Measurements from ENCODE around the gene THEMIS. TPM values are rescaled to one million over a fixed set of nuclear protein-coding genes. Genes with fewer than 3 reads are reported as not detected.

The THEMIS gene
- polyA plus RNA-seq, 1 donor (not counting 4 experiments of a cell fraction or from before 2014, with no cell fraction given): not detected

GRCh38 chr6:127710668-127711067 is 190.2 kb downstream of the THEMIS start:
- Histone ChIP-seq H3K4me2 (ENCODE audit: control insufficient read depth, extremely low read depth, insufficient read depth, low read depth, low read length) (no peak overlapping the region), H3K9ac (ENCODE audit: control insufficient read depth, extremely low read depth, insufficient read depth, low read length) (no peak overlapping the region), H3K4me3 (ENCODE audit: control insufficient read depth in 2 of 3, extremely low read depth in 1 of 3, insufficient read depth in 2 of 3, low read depth in 1 of 3, low read length in 3 of 3) (no peak overlapping the region), H2AFZ (ENCODE audit: control insufficient read depth, low read length) (no peak overlapping the region), H3K9me1 (ENCODE audit: control insufficient read depth, extremely low read depth, insufficient read depth, low read length) (no peaks in the 10 kb centered on the region), H3K36me3 (ENCODE audit: control insufficient read depth in 2 of 2, extremely low read depth in 1 of 2, insufficient read depth in 2 of 2, low read length in 2 of 2) (no peaks in the 10 kb centered on the region), H3K27me3 (ENCODE audit: control insufficient read depth, extremely low read depth, insufficient read depth, low read length) (peaks cover 14% of the 10 kb centered on the region), H4K20me1 (ENCODE audit: control insufficient read depth, extremely low read depth, insufficient read depth, low read length) (no peaks in the 10 kb centered on the region), H3K4me1 (ENCODE audit: control insufficient read depth, extremely low read depth, insufficient read depth, low read length) (no peaks in the 10 kb centered on the region), H3K79me2 (ENCODE audit: control insufficient read depth, insufficient read depth, low read length) (no peaks in the 10 kb centered on the region), H3K27ac (ENCODE audit: control insufficient read depth, insufficient read depth, low read length) (no peak overlapping the region), H3K9me3 (ENCODE audit: control insufficient read depth, low read depth, low read length) (no peaks in the 10 kb centered on the region)
- FAIRE-seq (no peak), DNase-seq (ENCODE audit: low read depth, low spot score) (no peak)
- dilution Hi-C loops (cut with MboI; ENCODE audit: extremely low pct_ligation_motif_present, low sequenced_read_pairs): no loop called here
- TF ChIP-seq, protein P1, sequence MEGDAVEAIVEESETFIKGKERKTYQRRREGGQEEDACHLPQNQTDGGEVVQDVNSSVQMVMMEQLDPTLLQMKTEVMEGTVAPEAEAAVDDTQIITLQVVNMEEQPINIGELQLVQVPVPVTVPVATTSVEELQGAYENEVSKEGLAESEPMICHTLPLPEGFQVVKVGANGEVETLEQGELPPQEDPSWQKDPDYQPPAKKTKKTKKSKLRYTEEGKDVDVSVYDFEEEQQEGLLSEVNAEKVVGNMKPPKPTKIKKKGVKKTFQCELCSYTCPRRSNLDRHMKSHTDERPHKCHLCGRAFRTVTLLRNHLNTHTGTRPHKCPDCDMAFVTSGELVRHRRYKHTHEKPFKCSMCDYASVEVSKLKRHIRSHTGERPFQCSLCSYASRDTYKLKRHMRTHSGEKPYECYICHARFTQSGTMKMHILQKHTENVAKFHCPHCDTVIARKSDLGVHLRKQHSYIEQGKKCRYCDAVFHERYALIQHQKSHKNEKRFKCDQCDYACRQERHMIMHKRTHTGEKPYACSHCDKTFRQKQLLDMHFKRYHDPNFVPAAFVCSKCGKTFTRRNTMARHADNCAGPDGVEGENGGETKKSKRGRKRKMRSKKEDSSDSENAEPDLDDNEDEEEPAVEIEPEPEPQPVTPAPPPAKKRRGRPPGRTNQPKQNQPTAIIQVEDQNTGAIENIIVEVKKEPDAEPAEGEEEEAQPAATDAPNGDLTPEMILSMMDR (optimal IDR thresholded peaks at IDR 0.05 in 1 of 3, IDR thresholded peaks at IDR 0.05 in 1 of 3, conservative IDR thresholded peaks at IDR 0.05 in 1 of 3; ENCODE audit: extremely low read depth in 1 of 3, insufficient read depth in 2 of 3, low read length in 3 of 3): no peak
- TF ChIP-seq EZH2 (IDR thresholded peaks at IDR 0.05; ENCODE audit: low read length): no peak

- TF ChIP-seq, protein P1 (optimal IDR thresholded peaks at IDR 0.05 in 1 of 3, IDR thresholded peaks at IDR 0.05 in 1 of 3, conservative IDR thresholded peaks at IDR 0.05 in 1 of 3; ENCODE audit: extremely low read depth in 1 of 3, insufficient read depth in 2 of 3, low read length in 3 of 3): no peak
- no peak for TF ChIP-seq EZH2 (IDR thresholded peaks at IDR 0.05; ENCODE audit: low read length)
- H3K9me1 ChIP-seq (ENCODE audit: control insufficient read depth, extremely low read depth, insufficient read depth, low read length): no peaks in the 10 kb centered on the region
- no peak overlapping the region for H3K4me2 ChIP-seq (ENCODE audit: control insufficient read depth, extremely low read depth, insufficient read depth, low read depth, low read length)
- no peak overlapping the region for H3K27ac ChIP-seq (ENCODE audit: control insufficient read depth, insufficient read depth, low read length)
- H2AFZ ChIP-seq (ENCODE audit: control insufficient read depth, low read length): no peak overlapping the region
- H3K4me3 ChIP-seq (ENCODE audit: control insufficient read depth in 2 of 3, extremely low read depth in 1 of 3, insufficient read depth in 2 of 3, low read depth in 1 of 3, low read length in 3 of 3): no peak overlapping the region
- no peaks in the 10 kb centered on the region for H3K9me3 ChIP-seq (ENCODE audit: control insufficient read depth, low read depth, low read length)
- FAIRE-seq (no peak), DNase-seq (ENCODE audit: low read depth, low spot score) (no peak)
- peaks cover 1% of the 10 kb centered on the region for H3K27me3 ChIP-seq (ENCODE audit: control insufficient read depth, extremely low read depth, insufficient read depth, low read length)
- dilution Hi-C loops (cut with MboI; ENCODE audit: extremely low pct_ligation_motif_present, low sequenced_read_pairs): no loop called here
- H3K79me2 ChIP-seq (ENCODE audit: control insufficient read depth, insufficient read depth, low read length): no peaks in the 10 kb centered on the region
- H3K36me3 ChIP-seq (ENCODE audit: control insufficient read depth in 2 of 2, extremely low read depth in 1 of 2, insufficient read depth in 2 of 2, low read length in 2 of 2): no peaks in the 10 kb centered on the region
- H3K4me1 ChIP-seq (ENCODE audit: control insufficient read depth, extremely low read depth, insufficient read depth, low read length): no peaks in the 10 kb centered on the region
- H4K20me1 ChIP-seq (ENCODE audit: control insufficient read depth, extremely low read depth, insufficient read depth, low read length): no peaks in the 10 kb centered on the region
- H3K9ac ChIP-seq (ENCODE audit: control insufficient read depth, extremely low read depth, insufficient read depth, low read length): no peak overlapping the region
Measured at GRCh38 chr6:127706216-127706615, 194.6 kb downstream of the THEMIS start.
